Testis (tissue), 2 donors: ENCODE results near the gene TNFAIP8.

Source experiments
- POLR2A ChIP-seq: fragments of 450-650 bp; IDR thresholded peaks from one replicate; pipeline ENCODE4 v1.6.1; 2017; ENCODE audit warnings: antibody characterized with exemption, mild to moderate bottlenecking, moderate library complexity
- TF ChIP-seq, protein P1 (sequence below), 3 experiments: fragments of 450-650 bp in 2 of 3; fragments of 200-600 bp in 1 of 3; sonication (generic) in 1 of 3; IDR thresholded peaks; one replicate each; pipeline ENCODE4 v1.5.1; 2016 to 2019; ENCODE audit warnings: antibody characterized with exemption in 3 of 3, mild to moderate bottlenecking in 2 of 3, moderate library complexity in 1 of 3

DNA sequence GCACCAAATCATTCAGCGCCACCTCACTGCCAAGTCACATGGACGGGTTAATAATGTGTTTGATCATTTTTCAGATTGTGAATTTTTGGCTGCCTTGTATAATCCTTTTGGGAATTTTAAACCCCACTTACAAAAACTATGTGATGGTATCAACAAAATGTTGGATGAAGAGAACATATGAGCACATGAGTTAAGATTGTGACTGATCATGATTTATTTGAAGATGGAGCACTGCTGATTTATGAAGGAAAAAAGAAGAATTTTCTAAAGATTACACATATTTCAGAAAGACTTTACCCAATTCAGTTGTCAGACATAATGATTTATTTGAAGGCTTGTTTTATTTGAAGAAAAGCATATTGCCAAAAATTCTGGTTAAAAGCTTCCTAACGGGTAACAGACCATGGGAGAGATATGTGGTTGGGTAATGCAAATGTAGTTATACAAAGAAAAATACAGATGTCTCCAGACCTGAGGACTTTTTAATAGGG, 37.4 kb downstream of the TNFAIP8 start:
- TF ChIP-seq, protein P1, sequence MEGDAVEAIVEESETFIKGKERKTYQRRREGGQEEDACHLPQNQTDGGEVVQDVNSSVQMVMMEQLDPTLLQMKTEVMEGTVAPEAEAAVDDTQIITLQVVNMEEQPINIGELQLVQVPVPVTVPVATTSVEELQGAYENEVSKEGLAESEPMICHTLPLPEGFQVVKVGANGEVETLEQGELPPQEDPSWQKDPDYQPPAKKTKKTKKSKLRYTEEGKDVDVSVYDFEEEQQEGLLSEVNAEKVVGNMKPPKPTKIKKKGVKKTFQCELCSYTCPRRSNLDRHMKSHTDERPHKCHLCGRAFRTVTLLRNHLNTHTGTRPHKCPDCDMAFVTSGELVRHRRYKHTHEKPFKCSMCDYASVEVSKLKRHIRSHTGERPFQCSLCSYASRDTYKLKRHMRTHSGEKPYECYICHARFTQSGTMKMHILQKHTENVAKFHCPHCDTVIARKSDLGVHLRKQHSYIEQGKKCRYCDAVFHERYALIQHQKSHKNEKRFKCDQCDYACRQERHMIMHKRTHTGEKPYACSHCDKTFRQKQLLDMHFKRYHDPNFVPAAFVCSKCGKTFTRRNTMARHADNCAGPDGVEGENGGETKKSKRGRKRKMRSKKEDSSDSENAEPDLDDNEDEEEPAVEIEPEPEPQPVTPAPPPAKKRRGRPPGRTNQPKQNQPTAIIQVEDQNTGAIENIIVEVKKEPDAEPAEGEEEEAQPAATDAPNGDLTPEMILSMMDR (IDR thresholded peaks at IDR 0.05), result no peak
- no peak for TF ChIP-seq POLR2A
